HEK293 (cell line): Measurements from ENCODE around the gene FAM98C.
A peak's percentile ranks its signal among the peaks of the same experiment; 100 is the strongest.

Experiments used
- CTCF ChIA-PET: fragments of 350-600 bp; formaldehyde crosslinking; extraction: SDS; loops from one replicate; lab custom pipeline; 2021; ENCODE audit warnings: antibody characterized with exemption; lab: Yijun Ruan, JAX
- POLR2A ChIA-PET: fragments of 300-600 bp; formaldehyde crosslinking; extraction: SDS; loops from one replicate; lab custom pipeline; 2020; ENCODE audit warnings: antibody characterized with exemption, inconsistent platforms; lab: Yijun Ruan, JAX
- H3K27ac ChIP-seq: fragments of 200-500 bp; sonication (Bioruptor generic); 2 replicates; pipeline ENCODE4 v1.5.1; 2014; ENCODE audit warnings: low read depth, low read length, control low read depth, inconsistent platforms; ENCODE audit errors: extremely low read depth
- H3K36me3 ChIP-seq, 2 experiments: fragments of 200-500 bp in 1 of 2; sonication (Bioruptor generic) in 1 of 2; 1 replicate in 1 of 2; 2 replicates in 1 of 2; pipeline ENCODE4 v1.5.1; 2014 to 2017; ENCODE audit warnings: inconsistent platforms in 2 of 2, low read length in 2 of 2; ENCODE audit not compliant: control insufficient read depth in 2 of 2, insufficient read depth in 1 of 2
- H3K4me1 ChIP-seq: fragments of 200-500 bp; sonication (Bioruptor generic); 2 replicates; pipeline ENCODE4 v1.5.1; 2014; ENCODE audit warnings: mild to moderate bottlenecking, low read length, inconsistent platforms; ENCODE audit not compliant: control insufficient read depth, insufficient read depth
- H3K4me3 ChIP-seq: 2 replicates; pipeline ENCODE4 v1.5.1; 2011; ENCODE audit warnings: low read depth, mild to moderate bottlenecking, control low read depth, low read length, moderate library complexity
- H3K9me3 ChIP-seq: fragments of 200-500 bp; sonication (Bioruptor generic); 2 replicates; pipeline ENCODE4 v1.5.1; 2014; ENCODE audit warnings: low read depth, low read length, inconsistent platforms; ENCODE audit not compliant: control insufficient read depth, insufficient read depth
- BCL11A ChIP-seq: fragments of 450-650 bp; formaldehyde crosslinking; IDR thresholded peaks from 2 replicates; pipeline ENCODE4 v1.5.1; 2016; ENCODE audit warnings: low read depth, missing biosample characterization, missing genetic modification characterization
- BCL11B ChIP-seq: fragments of 450-650 bp; formaldehyde crosslinking; IDR thresholded peaks from 2 replicates; pipeline ENCODE4 v1.5.1; 2016; ENCODE audit warnings: low read depth, missing biosample characterization, missing genetic modification characterization
- EGR2 ChIP-seq: fragments of 450-650 bp; formaldehyde crosslinking; IDR thresholded peaks from 2 replicates; pipeline ENCODE4 v1.5.1; 2016; ENCODE audit warnings: low read depth, missing biosample characterization, missing genetic modification characterization
- GLIS1 ChIP-seq: fragments of 450-650 bp; formaldehyde crosslinking; IDR thresholded peaks from 2 replicates; pipeline ENCODE4 v1.5.1; 2016; ENCODE audit warnings: missing biosample characterization, missing genetic modification characterization
- GLIS2 ChIP-seq: fragments of 450-650 bp; formaldehyde crosslinking; IDR thresholded peaks from 2 replicates; pipeline ENCODE4 v1.5.1; 2016; ENCODE audit warnings: missing biosample characterization, missing genetic modification characterization
- ZFHX2 ChIP-seq: fragments of 450-650 bp; formaldehyde crosslinking; conservative IDR thresholded peaks from 2 replicates; pipeline ENCODE4 v1.5.1; 2016; ENCODE audit warnings: missing biosample characterization, missing genetic modification characterization
- ZNF10 ChIP-seq: fragments of 450-650 bp; formaldehyde crosslinking; IDR thresholded peaks from 2 replicates; pipeline ENCODE4 v1.5.1; 2017; ENCODE audit warnings: missing biosample characterization, missing genetic modification characterization
- ZNF239 ChIP-seq: fragments of 450-650 bp; formaldehyde crosslinking; IDR thresholded peaks from 2 replicates; pipeline ENCODE4 v1.5.1; 2016; ENCODE audit warnings: missing biosample characterization, missing genetic modification characterization
- ZNF311 ChIP-seq: fragments of 450-650 bp; formaldehyde crosslinking; IDR thresholded peaks from 2 replicates; pipeline ENCODE4 v1.5.1; 2017; ENCODE audit warnings: missing biosample characterization, missing genetic modification characterization, borderline replicate concordance
- ZNF366 ChIP-seq: fragments of 450-650 bp; formaldehyde crosslinking; conservative IDR thresholded peaks from 2 replicates; pipeline ENCODE4 v1.5.1; 2016; ENCODE audit warnings: missing biosample characterization, missing genetic modification characterization
- ZNF654 ChIP-seq: fragments of 450-650 bp; formaldehyde crosslinking; IDR thresholded peaks from 2 replicates; pipeline ENCODE4 v1.5.1; 2016; ENCODE audit warnings: low read depth, missing biosample characterization, missing genetic modification characterization
- TF ChIP-seq, protein P1 (sequence below): fragments of 450-650 bp; formaldehyde crosslinking; IDR thresholded peaks from 2 replicates; pipeline ENCODE4 v1.5.1; 2016; ENCODE audit warnings: missing biosample characterization, missing genetic modification characterization
- TF ChIP-seq, protein P2 (sequence below): fragments of 450-650 bp; formaldehyde crosslinking; IDR thresholded peaks from 2 replicates; pipeline ENCODE4 v1.5.1; 2016; ENCODE audit warnings: missing biosample characterization, missing genetic modification characterization
- TF ChIP-seq, protein P3 (sequence below): fragments of 450-650 bp; formaldehyde crosslinking; IDR thresholded peaks from 2 replicates; pipeline ENCODE4 v1.5.1; 2016; ENCODE audit warnings: missing biosample characterization, missing genetic modification characterization
- TF ChIP-seq, protein P4 (sequence below): fragments of 450-650 bp; formaldehyde crosslinking; IDR thresholded peaks from 2 replicates; pipeline ENCODE4 v1.5.0; 2017; ENCODE audit warnings: missing biosample characterization, missing genetic modification characterization, borderline replicate concordance

Gene FAM98C

DNA sequence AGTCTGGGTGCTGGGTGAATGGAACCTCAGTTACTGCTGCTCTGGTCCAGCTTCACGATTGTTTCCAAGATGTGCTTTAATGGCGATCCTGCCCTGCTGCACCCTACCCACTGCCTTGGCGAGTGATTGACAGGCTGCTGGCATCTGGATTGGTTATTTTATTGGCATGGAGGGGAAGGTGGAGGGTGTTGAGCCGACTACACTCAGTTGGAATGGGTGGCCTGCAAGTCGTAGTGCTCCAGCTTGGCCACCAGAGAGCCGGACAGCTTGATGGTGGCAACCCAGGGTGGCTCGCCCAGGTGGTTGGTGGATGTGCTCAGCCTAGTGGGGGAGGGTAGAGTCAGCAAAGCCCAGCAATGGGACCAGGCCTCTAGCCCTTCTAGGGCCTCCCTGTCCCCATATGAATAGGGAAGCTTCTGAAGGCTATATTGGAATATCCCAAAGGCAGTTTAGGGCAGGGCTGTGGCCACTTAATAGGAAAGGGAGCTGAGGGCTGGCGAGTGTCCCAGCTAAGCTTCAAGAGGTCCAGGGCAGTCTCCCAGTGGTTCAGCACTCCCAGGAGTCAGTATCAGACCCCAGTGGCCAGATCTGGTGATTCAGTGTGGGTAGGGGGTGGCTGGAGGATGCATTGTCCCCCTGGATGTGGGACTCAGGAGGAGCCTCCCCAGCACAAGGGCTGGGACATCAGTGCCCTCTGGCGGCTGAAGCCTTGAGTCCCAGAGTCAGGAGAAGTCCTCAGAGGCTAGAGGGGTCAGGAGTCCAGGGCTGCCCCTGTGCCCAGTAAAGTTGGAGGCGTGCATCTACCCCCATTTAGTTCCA, 18.5 kb upstream of the FAM98C start:
- H3K4me1 ChIP-seq = peaks cover 19% of the 10 kb centered on the region
- TF ChIP-seq, protein P1, sequence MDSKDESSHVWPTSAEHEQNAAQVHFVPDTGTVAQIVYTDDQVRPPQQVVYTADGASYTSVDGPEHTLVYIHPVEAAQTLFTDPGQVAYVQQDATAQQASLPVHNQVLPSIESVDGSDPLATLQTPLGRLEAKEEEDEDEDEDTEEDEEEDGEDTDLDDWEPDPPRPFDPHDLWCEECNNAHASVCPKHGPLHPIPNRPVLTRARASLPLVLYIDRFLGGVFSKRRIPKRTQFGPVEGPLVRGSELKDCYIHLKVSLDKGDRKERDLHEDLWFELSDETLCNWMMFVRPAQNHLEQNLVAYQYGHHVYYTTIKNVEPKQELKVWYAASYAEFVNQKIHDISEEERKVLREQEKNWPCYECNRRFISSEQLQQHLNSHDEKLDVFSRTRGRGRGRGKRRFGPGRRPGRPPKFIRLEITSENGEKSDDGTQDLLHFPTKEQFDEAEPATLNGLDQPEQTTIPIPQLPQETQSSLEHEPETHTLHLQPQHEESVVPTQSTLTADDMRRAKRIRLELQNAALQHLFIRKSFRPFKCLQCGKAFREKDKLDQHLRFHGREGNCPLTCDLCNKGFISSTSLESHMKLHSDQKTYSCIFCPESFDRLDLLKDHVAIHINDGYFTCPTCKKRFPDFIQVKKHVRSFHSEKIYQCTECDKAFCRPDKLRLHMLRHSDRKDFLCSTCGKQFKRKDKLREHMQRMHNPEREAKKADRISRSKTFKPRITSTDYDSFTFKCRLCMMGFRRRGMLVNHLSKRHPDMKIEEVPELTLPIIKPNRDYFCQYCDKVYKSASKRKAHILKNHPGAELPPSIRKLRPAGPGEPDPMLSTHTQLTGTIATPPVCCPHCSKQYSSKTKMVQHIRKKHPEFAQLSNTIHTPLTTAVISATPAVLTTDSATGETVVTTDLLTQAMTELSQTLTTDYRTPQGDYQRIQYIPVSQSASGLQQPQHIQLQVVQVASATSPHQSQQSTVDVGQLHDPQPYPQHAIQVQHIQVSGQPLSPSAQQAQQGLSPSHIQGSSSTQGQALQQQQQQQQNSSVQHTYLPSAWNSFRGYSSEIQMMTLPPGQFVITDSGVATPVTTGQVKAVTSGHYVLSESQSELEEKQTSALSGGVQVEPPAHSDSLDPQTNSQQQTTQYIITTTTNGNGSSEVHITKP (tag by site-specific recombination) = peak; percentile 98
- TF ChIP-seq, protein P2, sequence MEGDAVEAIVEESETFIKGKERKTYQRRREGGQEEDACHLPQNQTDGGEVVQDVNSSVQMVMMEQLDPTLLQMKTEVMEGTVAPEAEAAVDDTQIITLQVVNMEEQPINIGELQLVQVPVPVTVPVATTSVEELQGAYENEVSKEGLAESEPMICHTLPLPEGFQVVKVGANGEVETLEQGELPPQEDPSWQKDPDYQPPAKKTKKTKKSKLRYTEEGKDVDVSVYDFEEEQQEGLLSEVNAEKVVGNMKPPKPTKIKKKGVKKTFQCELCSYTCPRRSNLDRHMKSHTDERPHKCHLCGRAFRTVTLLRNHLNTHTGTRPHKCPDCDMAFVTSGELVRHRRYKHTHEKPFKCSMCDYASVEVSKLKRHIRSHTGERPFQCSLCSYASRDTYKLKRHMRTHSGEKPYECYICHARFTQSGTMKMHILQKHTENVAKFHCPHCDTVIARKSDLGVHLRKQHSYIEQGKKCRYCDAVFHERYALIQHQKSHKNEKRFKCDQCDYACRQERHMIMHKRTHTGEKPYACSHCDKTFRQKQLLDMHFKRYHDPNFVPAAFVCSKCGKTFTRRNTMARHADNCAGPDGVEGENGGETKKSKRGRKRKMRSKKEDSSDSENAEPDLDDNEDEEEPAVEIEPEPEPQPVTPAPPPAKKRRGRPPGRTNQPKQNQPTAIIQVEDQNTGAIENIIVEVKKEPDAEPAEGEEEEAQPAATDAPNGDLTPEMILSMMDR (tag by site-specific recombination) = peak; percentile 58
- TF ChIP-seq ZNF654 (tag by site-specific recombination) = no peak; the same call in 1 of the 2 replicates
- TF ChIP-seq GLIS1 (tag by site-specific recombination) = peak; percentile 83
- TF ChIP-seq, protein P3, sequence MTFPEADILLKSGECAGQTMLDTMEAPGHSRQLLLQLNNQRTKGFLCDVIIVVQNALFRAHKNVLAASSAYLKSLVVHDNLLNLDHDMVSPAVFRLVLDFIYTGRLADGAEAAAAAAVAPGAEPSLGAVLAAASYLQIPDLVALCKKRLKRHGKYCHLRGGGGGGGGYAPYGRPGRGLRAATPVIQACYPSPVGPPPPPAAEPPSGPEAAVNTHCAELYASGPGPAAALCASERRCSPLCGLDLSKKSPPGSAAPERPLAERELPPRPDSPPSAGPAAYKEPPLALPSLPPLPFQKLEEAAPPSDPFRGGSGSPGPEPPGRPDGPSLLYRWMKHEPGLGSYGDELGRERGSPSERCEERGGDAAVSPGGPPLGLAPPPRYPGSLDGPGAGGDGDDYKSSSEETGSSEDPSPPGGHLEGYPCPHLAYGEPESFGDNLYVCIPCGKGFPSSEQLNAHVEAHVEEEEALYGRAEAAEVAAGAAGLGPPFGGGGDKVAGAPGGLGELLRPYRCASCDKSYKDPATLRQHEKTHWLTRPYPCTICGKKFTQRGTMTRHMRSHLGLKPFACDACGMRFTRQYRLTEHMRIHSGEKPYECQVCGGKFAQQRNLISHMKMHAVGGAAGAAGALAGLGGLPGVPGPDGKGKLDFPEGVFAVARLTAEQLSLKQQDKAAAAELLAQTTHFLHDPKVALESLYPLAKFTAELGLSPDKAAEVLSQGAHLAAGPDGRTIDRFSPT (tag by site-specific recombination) = peak; percentile 86
- TF ChIP-seq GLIS2 (tag by site-specific recombination) = peak; percentile 60
- POLR2A ChIA-PET = interaction anchor here (0.6 to 3.8 kb wide), 4 partner anchors 10 to 22 kb away, joined by 3 to 36 read pairs (median 7); partner anchors contain the start of genes FAM98C and PSMD8
- peaks cover 50 to 64% of the 10 kb centered on the region in 2 experiments for H3K36me3 ChIP-seq
- H3K27ac ChIP-seq = 0 out of 2 replicates have a peak overlapping the region, but pooled peaks have one; percentile 24
- CTCF ChIA-PET = interaction anchor here (0.6 to 2.4 kb wide), 11 partner anchors 9 to 715 kb away, joined by 3 to 14 read pairs (median 3); partner anchors contain the start of genes CATSPERG and PSMD8
- H3K4me3 ChIP-seq = no peak overlapping the region
- H3K9me3 ChIP-seq = no peaks in the 10 kb centered on the region

DNA sequence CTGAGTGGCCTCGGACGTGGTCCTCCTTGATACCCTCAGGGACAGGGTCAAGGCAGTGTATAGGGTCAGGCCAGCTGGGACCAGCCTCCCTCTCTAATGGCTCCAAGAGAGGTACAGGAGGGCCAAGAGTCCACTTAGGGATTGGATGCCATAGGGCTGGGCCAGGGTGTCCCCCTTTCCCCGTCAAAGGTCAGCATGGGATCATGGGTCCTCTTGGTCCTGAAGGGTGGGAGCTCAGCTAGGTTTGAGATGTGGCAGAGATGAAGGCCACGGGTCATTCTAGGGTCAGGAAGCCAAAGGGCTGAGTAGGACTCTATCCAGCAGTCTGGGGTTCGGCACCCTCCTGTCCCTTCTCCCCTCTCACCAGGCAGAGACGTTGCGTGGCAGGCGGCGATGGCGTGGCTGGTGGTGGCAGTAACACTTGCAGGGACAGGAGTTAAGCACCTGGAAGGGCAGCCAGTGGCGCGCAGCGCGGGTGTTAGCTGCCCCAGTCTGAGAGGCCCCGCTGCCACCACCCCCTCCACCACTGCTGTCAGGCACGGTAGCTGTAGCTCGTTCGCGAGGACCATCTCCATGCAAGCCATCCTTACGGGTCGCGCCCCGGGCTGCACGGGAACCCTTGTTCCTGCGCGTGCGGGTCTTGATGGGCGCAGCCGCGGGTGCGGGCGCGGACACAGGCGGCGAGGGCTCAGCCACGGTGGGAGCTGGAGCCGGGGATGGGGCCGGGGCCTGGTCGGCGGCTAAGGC, 17.7 kb upstream of the FAM98C start:
- peaks cover 41 to 59% of the 10 kb centered on the region in 2 experiments for H3K36me3 ChIP-seq
- ChIA-PET POLR2A (interaction anchor here (0.6 to 3.8 kb wide), 6 partner anchors 10 to 250 kb away, joined by 3 to 36 read pairs (median 4); partner anchors contain the start of genes FAM98C and PSMD8), CTCF (interaction anchor here (1.1 to 2.4 kb wide), 4 partner anchors 10 to 142 kb away, joined by 3 to 14 read pairs (median 4); partner anchors contain the start of genes FAM98C and PSMD8)

DNA sequence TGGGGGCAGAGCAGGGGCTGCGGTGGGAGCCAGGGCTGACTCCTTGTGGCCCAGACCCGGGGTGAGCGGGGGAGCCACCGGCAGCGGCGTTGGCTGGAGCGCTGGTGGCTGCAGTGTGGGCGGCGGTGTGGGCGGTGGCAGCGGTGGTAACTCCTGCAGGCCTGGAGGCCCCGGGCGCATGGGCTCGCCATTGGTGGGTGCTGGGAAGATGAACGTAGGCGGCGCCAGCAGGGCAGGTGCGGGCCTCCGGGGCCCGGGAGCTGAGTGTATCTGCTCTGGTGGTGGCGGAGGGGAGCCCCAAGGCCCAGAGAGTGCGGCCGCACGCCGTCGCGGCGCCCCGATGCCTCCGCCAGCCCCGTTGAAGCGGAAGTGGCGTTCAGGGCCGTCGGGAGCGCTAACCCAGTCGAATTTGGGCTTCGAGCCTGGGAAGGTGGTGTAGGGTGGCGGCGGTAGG, 17.1 kb upstream of the FAM98C start:
- H3K4me1 ChIP-seq = peaks cover 19% of the 10 kb centered on the region
- TF ChIP-seq ZNF10 (tag by site-specific recombination) (no peak), EGR2 (peak; percentile 87), ZNF311 (no peak), ZFHX2 (tag by site-specific recombination) (peak; percentile 89), ZNF239 (tag by site-specific recombination) (no peak)
- TF ChIP-seq, protein P4, sequence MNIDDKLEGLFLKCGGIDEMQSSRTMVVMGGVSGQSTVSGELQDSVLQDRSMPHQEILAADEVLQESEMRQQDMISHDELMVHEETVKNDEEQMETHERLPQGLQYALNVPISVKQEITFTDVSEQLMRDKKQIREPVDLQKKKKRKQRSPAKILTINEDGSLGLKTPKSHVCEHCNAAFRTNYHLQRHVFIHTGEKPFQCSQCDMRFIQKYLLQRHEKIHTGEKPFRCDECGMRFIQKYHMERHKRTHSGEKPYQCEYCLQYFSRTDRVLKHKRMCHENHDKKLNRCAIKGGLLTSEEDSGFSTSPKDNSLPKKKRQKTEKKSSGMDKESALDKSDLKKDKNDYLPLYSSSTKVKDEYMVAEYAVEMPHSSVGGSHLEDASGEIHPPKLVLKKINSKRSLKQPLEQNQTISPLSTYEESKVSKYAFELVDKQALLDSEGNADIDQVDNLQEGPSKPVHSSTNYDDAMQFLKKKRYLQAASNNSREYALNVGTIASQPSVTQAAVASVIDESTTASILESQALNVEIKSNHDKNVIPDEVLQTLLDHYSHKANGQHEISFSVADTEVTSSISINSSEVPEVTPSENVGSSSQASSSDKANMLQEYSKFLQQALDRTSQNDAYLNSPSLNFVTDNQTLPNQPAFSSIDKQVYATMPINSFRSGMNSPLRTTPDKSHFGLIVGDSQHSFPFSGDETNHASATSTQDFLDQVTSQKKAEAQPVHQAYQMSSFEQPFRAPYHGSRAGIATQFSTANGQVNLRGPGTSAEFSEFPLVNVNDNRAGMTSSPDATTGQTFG (tag by site-specific recombination) = no peak
- ChIA-PET CTCF (interaction anchor here (1.4 kb wide), 1 partner anchor 17 kb away, joined by 4 read pairs; the partner anchor contains the start of gene FAM98C), POLR2A (interaction anchor here (0.7 to 3.8 kb wide), 4 partner anchors 11 to 249 kb away, joined by 3 to 36 read pairs (median 3); partner anchors contain the start of gene PSMD8)
- no peak overlapping the region for H3K27ac ChIP-seq
- H3K9me3 ChIP-seq = no peaks in the 10 kb centered on the region
- no peak overlapping the region for H3K4me3 ChIP-seq
- H3K36me3 ChIP-seq = peaks cover 35 to 53% of the 10 kb centered on the region in 2 experiments

More for the DNA sequence above, 17.7 kb upstream of the FAM98C start:
- H3K4me1 ChIP-seq = peaks cover 19% of the 10 kb centered on the region
- H3K9me3 ChIP-seq = no peaks in the 10 kb centered on the region
- no peak overlapping the region for H3K4me3 ChIP-seq
- H3K27ac ChIP-seq = no peak overlapping the region
- 0 out of 2 replicates have a peak, but pooled peaks have one; percentile 38 for TF ChIP-seq BCL11B (tag by site-specific recombination)
- TF ChIP-seq ZNF366 (tag by site-specific recombination) = no peak
- TF ChIP-seq BCL11A (tag by site-specific recombination) = peak; percentile 81
